Activated CD4-positive, alpha-beta T cell treated with anti-CD3 and anti-CD28 coated beads for 36 hours (primary cell): Measurements from ENCODE around the gene ENGASE. TPM values are rescaled to one million over a fixed set of nuclear protein-coding genes. Genes with fewer than 3 reads are reported as not detected.

Experiments used
- ATAC-seq: fragments of 200-7000 bp; cut with Tn5 transposase; one replicate; pipeline ENCODE4 v1.10.0; 2021; ENCODE audit warnings: mild to moderate bottlenecking, moderate library complexity
- CTCF ChIA-PET: fragments of 350-600 bp; sonication (Branson Sonifier 250); formaldehyde crosslinking; loops from one replicate; lab custom pipeline; 2021; ENCODE audit warnings: antibody characterized with exemption; lab: Charles Lee
- POLR2A ChIA-PET: fragments of 350-600 bp; sonication (Branson Sonifier 250); formaldehyde crosslinking; loops from one replicate; lab custom pipeline; 2021; ENCODE audit warnings: antibody characterized with exemption, inconsistent platforms; lab: Charles Lee
- DNase-seq: peaks from one replicate; pipeline ENCODE4 v3.0.0-alpha.2; 2020
- H3K27ac Mint-ChIP-seq: one replicate; pipeline ENCODE4 v1.8.0; 2021; ENCODE audit warnings: mixed read lengths
- H3K27me3 Mint-ChIP-seq: one replicate; pipeline ENCODE4 v1.8.0; 2021; ENCODE audit warnings: mixed read lengths
- H3K36me3 Mint-ChIP-seq: one replicate; pipeline ENCODE4 v1.8.0; 2021; ENCODE audit warnings: low read depth, mixed read lengths
- H3K4me1 Mint-ChIP-seq: one replicate; pipeline ENCODE4 v1.8.0; 2021; ENCODE audit warnings: mixed read lengths
- H3K4me3 Mint-ChIP-seq: one replicate; pipeline ENCODE4 v1.8.0; 2021; ENCODE audit warnings: mild to moderate bottlenecking, moderate library complexity, mixed read lengths
- H3K9me3 Mint-ChIP-seq: one replicate; pipeline ENCODE4 v1.8.0; 2021; ENCODE audit warnings: low read depth, mixed read lengths
- intact Hi-C, 2 experiments: fragments of 100-400 bp; cut with DNase I in 1 of 2; cut with micrococcal nuclease in 1 of 2; formaldehyde crosslinking; loops; one replicate each; pipeline versions ENCODE4 v1.14.2 to v1.15.1; 2022 to 2024; cut with DNase I, micrococcal nuclease
- total RNA-seq, 2 experiments: library from RNA; stranded (reverse); gene quantifications; one replicate each; pipeline ENCODE4 v1.2.3, GENCODE V29; 2021

The ENGASE gene
- total RNA-seq, 2 experiments from 2014 or later: 17.3 to 23.7 TPM

DNA sequence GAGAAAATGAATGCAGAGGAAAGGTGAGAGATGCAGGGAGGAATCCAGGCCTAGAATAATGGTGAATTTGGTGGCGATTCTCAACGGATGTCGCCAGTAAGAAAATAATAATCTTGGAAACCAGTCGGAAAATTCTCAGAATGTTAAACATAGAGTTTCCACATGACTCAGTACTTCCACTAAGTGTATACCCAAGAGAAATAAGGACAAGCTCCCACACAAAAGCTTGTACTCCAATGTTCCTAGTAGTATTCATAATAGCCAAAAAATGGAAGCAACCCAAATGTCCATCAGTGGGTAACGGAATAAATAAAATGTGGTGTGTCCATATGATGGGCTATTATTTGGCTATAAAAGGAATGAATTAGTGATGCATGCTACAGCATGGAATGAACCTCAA is 19.4 kb upstream of the ENGASE start:
- peaks cover 9% of the 10 kb centered on the region for H3K27me3 Mint-ChIP-seq
- CTCF ChIA-PET: no interaction called here
- no peak for DNase-seq

DNA sequence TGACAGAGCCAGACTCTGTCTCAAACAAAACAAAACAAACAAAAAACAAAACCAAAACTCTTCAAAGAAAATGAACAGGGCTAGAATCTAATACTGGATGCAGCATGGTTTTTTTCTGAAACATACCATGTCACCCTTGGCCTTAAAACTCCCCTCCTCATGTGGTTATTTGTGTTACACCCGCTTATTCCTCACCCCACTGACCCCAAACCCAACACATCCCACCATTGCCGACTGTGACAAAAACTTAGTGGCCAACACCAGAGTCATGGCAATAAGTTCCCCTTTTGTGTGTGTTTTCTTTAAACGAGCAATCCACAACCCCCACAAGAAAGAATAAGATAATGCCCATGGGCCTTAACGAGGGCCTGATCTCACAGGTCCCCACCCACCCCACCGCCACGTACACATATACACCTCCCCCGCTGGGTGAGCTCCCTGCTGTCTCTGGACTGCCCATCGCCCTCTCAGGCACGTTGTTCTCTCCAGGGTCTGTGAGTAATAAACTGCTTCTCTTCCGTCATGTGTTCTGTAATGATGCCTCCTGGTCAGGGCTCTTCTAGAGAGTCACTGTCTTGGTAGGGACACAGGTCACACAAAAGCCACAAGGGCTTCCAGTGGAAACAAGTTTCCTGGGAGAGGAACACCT is 16.8 kb upstream of the ENGASE start:
- Mint-ChIP-seq H3K27ac (no peak overlapping the region), H3K36me3 (peaks cover 3% of the 10 kb centered on the region), H3K4me1 (peaks cover 2% of the 10 kb centered on the region), H3K4me3 (no peak overlapping the region), H3K9me3 (peaks cover 8% of the 10 kb centered on the region), H3K27me3 (peaks cover 7% of the 10 kb centered on the region)
- intact Hi-C loops: no loop called here
- POLR2A ChIA-PET: no interaction called here
- ATAC-seq (no peak), DNase-seq (no peak)
- CTCF ChIA-PET: interaction anchor here (0.7 kb wide), 1 partner anchor 76 kb away, joined by 3 read pairs; no protein-coding TSS in a partner anchor

More for the DNA sequence above, 19.4 kb upstream of the ENGASE start:
- POLR2A ChIA-PET: no interaction called here
- no peak overlapping the region for H3K4me3 Mint-ChIP-seq
- peaks cover 8% of the 10 kb centered on the region for H3K9me3 Mint-ChIP-seq
- ATAC-seq: no peak
- intact Hi-C loops: no loop called here
- peaks cover 2% of the 10 kb centered on the region for H3K4me1 Mint-ChIP-seq
- peaks cover 3% of the 10 kb centered on the region for H3K36me3 Mint-ChIP-seq
- no peak overlapping the region for H3K27ac Mint-ChIP-seq

- Mint-ChIP-seq H3K27ac (no peak overlapping the region), H3K36me3 (no peaks in the 10 kb centered on the region), H3K27me3 (no peaks in the 10 kb centered on the region), H3K4me3 (no peak overlapping the region), H3K9me3 (peaks cover 2% of the 10 kb centered on the region), H3K4me1 (peaks cover 4% of the 10 kb centered on the region)
- no peak for ATAC-seq
- CTCF ChIA-PET: interaction anchor here (0.6 to 1.2 kb wide), 5 partner anchors 10 to 329 kb away, joined by 3 to 5 read pairs (median 4); no protein-coding TSS in a partner anchor
- intact Hi-C loops: no loop called here
- DNase-seq: no peak
- POLR2A ChIA-PET: no interaction called here
Observed at GRCh38 chr17:79062691-79063090, 11.9 kb upstream of the ENGASE start.

- no peak for DNase-seq
- Mint-ChIP-seq H3K36me3 (no peaks in the 10 kb centered on the region), H3K4me3 (no peak overlapping the region), H3K27ac (no peak overlapping the region), H3K9me3 (no peaks in the 10 kb centered on the region), H3K27me3 (no peaks in the 10 kb centered on the region), H3K4me1 (peaks cover 2% of the 10 kb centered on the region)
- CTCF ChIA-PET: interaction anchor here (0.5 to 1.9 kb wide), 4 partner anchors 10 to 327 kb away, joined by 3 to 5 read pairs (median 4); partner anchors contain the start of gene ENGASE
- no peak for ATAC-seq
- POLR2A ChIA-PET: no interaction called here
- intact Hi-C loops: no loop called here
Observed at GRCh38 chr17:79064026-79064425, 10.6 kb upstream of the ENGASE start.

DNA sequence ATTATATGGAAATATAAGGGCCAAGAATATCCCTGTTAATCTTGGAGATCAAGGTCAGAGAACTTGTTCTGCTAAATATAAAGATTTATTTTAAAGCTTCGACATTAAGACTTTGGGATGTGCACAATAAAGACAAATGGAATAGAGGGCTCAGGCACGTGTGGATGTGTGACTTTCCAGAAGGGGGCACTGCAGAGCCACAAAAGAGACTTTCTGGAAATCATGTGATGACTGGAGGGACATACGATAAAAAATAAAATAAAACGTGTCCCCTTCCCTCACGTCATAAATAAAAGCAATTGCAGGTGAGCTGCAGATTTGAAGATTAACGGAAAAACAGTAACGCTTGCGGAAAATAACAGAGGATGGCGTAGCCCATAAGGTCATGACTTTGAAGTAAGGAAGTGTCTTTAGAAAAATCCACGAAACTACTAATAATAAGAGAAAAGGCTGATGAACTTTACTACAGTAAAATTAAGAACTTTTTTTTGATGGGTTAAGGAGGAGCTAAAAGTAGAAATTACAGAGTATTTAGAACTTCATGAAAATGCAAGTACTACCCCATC is 9.4 kb upstream of the ENGASE start:
- H3K27ac Mint-ChIP-seq: no peak overlapping the region
- peaks cover 2% of the 10 kb centered on the region for H3K4me1 Mint-ChIP-seq
- no peaks in the 10 kb centered on the region for H3K27me3 Mint-ChIP-seq
- ATAC-seq: peak; percentile 47
- intact Hi-C loops: no loop called here
- ChIA-PET CTCF (interaction anchor here (0.7 to 1.9 kb wide), 4 partner anchors 9 to 336 kb away, joined by 3 to 5 read pairs (median 4); partner anchors contain the start of gene ENGASE), POLR2A (no interaction called here)
- no peaks in the 10 kb centered on the region for H3K36me3 Mint-ChIP-seq
- no peak overlapping the region for H3K4me3 Mint-ChIP-seq
- H3K9me3 Mint-ChIP-seq: no peaks in the 10 kb centered on the region
- DNase-seq: peak; percentile 62

DNA sequence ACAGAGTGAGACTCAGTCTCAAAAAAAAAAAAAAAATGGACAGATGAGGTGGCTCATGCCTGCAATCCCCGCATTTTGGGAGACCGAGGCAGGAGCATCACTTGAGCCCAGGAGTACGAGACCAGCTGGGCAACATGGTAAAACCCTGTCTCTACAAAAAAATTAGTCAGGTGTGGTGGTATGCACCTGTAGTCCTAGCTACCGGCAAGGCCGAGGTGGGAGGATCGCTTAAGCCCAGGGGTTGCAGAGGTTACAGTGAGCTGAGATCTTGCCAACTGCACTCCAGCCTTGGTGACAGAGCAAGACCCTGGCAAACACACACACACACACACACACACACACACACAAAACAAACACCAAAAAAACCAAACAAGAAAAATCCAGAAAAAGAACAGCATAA is 7.7 kb upstream of the ENGASE start:
- DNase-seq: no peak
- peaks cover 2% of the 10 kb centered on the region for H3K4me1 Mint-ChIP-seq
- CTCF ChIA-PET: interaction anchor here (0.5 to 1.1 kb wide), 6 partner anchors 15 to 372 kb away, joined by 3 to 7 read pairs (median 3); no protein-coding TSS in a partner anchor
- no peak overlapping the region for H3K4me3 Mint-ChIP-seq
- no peaks in the 10 kb centered on the region for H3K27me3 Mint-ChIP-seq
- ATAC-seq: no peak
- POLR2A ChIA-PET: no interaction called here
- H3K27ac Mint-ChIP-seq: no peak overlapping the region
- H3K9me3 Mint-ChIP-seq: no peaks in the 10 kb centered on the region
- no peaks in the 10 kb centered on the region for H3K36me3 Mint-ChIP-seq
- intact Hi-C loops: no loop called here

DNA sequence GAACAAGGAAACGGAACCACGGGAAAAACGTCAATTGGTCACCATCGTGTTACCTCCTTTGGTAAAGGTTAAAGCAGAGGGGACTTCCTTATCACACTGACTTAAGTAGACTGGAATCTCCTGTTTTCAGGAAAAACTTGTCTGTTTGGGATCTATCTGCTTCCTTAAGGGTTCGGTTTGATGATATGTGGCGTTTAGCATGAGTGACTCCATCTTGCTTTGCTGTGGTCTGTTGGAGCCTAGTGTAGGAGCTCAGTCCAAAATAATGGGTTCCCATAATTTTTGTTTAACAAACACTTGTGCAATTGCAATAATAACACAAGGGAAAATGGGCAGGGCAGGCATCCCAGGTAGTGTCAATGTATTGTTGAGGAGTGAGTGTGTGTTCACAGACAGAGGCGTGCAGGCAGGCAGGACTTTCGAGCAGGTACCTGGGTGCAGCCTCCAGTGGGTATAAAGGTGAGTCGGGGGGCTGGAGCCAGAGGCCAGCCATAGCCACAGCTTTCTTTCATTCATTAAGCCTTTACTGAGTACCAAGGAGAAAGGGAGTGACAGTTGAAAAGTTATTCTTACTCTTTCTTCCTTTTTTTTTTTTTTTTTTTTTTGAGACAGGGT is 4.3 kb upstream of the ENGASE start:
- DNase-seq (no peak), ATAC-seq (no peak)
- intact Hi-C loops: no loop called here
- Mint-ChIP-seq H3K27ac (no peak overlapping the region), H3K4me3 (no peak overlapping the region), H3K9me3 (no peaks in the 10 kb centered on the region), H3K27me3 (no peaks in the 10 kb centered on the region), H3K36me3 (no peaks in the 10 kb centered on the region), H3K4me1 (peaks cover 4% of the 10 kb centered on the region)
- POLR2A ChIA-PET: no interaction called here
- CTCF ChIA-PET: no interaction called here

DNA sequence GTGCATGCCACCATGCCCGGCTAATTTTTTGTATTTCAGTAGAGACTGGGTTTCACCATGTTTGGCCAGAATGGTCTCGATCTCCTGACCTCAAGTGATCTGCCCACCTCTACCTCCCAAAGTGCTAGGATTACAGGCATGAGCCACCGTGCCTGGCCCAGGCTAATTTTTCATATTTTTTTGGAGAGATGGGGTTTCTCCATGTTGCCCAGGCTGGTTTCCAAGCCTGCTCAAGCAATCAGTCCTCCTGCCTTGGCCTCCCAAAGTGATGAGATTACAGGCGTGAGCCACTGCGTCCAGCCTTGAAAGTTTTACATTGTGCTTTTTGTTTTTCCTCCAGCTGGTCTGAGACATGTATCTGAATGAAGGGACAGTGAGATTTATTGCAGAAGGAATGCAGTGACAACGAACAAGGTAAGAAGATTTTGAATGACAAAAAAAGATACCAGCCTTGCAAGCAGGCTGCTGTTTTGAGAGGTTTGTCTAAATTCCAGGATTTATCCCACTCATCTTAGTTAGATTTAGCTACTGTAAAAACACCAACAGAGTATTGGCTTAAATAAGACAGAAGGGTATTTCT is 3.4 kb upstream of the ENGASE start:
- H3K9me3 Mint-ChIP-seq: no peaks in the 10 kb centered on the region

GRCh38 chr17:79072544-79072943 is 2.1 kb upstream of the ENGASE start:
- intact Hi-C loops: no loop called here
- ChIA-PET POLR2A (no interaction called here), CTCF (interaction anchor here (0.7 to 2.1 kb wide), 4 partner anchors 13 to 321 kb away, joined by 3 to 6 read pairs (median 4); no protein-coding TSS in a partner anchor)
- no peak for DNase-seq
- Mint-ChIP-seq H3K36me3 (no peaks in the 10 kb centered on the region), H3K27ac (no peak overlapping the region), H3K4me1 (peaks cover 14% of the 10 kb centered on the region), H3K4me3 (no peak overlapping the region), H3K9me3 (no peaks in the 10 kb centered on the region), H3K27me3 (no peaks in the 10 kb centered on the region)
- ATAC-seq: no peak

More for the DNA sequence above, 3.4 kb upstream of the ENGASE start:
- DNase-seq: no peak
- Mint-ChIP-seq H3K4me3 (no peak overlapping the region), H3K4me1 (peaks cover 13% of the 10 kb centered on the region), H3K36me3 (no peaks in the 10 kb centered on the region), H3K27me3 (no peaks in the 10 kb centered on the region), H3K27ac (no peak overlapping the region)
- no peak for ATAC-seq
- intact Hi-C loops: no loop called here
- ChIA-PET POLR2A (no interaction called here), CTCF (interaction anchor here (0.6 to 1.5 kb wide), 3 partner anchors 12 to 26 kb away, joined by 3 to 4 read pairs (median 4); no protein-coding TSS in a partner anchor)

DNA sequence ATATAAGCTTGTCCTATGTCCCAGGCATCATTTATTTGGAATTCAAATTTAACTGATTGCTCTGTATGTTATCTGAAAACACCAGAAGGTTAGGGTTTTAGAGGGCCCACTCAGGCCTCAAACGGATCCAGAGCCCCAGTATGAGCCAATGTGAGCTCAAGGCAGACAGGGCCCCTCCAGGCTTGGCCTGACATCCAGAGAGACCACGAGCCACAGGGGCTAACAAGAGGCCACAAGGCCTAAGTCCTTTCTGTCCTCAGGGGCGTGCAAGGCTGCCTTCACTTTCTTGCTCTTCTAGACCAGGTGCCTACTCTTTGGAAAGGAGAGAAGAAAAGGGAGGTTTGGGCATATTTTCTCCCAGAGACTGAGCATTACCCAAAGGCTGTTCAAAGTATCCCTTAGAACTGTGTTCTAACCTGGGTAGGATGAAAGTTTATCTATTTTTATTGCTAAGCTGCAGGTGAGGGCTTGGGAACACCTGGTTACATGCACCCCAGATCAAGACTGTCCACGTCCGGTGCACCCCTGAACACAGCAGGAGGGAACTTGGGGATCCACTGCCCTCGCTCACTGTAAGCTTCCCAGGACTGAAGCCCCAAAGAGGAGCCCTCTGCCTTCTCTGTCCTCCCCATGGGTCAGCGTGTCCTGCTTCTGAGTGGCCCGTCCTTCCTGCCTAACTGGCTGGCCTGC is 1.5 kb upstream of the ENGASE start:
- H3K4me3 Mint-ChIP-seq: no peak overlapping the region
- ChIA-PET POLR2A (no interaction called here), CTCF (interaction anchor here (0.7 to 2.1 kb wide), 6 partner anchors 8 to 320 kb away, joined by 3 to 6 read pairs (median 3); no protein-coding TSS in a partner anchor)
- no peaks in the 10 kb centered on the region for H3K27me3 Mint-ChIP-seq
- peaks cover 14% of the 10 kb centered on the region for H3K4me1 Mint-ChIP-seq
- no peak for ATAC-seq
- H3K9me3 Mint-ChIP-seq: no peaks in the 10 kb centered on the region
- H3K36me3 Mint-ChIP-seq: no peaks in the 10 kb centered on the region
- DNase-seq: no peak
- intact Hi-C loops: no loop called here
- H3K27ac Mint-ChIP-seq: no peak overlapping the region

DNA sequence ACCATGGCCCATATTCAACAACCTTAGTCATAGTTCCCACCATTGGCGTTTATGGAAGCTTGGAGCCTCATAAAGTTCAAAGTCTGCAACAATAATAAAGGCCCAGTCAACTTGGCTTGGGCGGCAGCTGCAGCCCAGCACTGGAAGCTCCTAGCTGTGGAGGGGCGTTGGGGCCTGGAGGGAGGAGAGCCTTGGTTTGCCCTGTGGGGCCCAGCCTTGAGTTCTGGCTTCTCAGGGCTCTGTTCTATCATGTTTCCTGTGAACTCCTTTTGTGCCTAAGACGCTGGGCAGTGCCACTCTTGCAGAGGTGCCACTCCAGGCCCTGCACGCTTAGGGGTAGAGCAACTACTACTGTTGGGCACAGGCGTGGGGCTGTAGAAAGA is 927 bp upstream of the ENGASE start:
- ATAC-seq (no peak), DNase-seq (no peak)
- POLR2A ChIA-PET: no interaction called here
- Mint-ChIP-seq H3K9me3 (no peaks in the 10 kb centered on the region), H3K4me3 (no peak overlapping the region), H3K27ac (no peak overlapping the region), H3K4me1 (peaks cover 14% of the 10 kb centered on the region), H3K36me3 (no peaks in the 10 kb centered on the region), H3K27me3 (no peaks in the 10 kb centered on the region)
- CTCF ChIA-PET: interaction anchor here (0.7 to 2.1 kb wide), 4 partner anchors 9 to 28 kb away, joined by 3 to 6 read pairs (median 4); no protein-coding TSS in a partner anchor
- intact Hi-C loops: loop anchor here in 1 of 2 experiments (1.0 kb wide), 3 partner anchors 64 to 291 kb away; partner anchors contain the start of genes CANT1, CYTH1 and USP36
